K562 (cell line): Measurements from ENCODE around the gene BORCS8. TPM values are rescaled to one million over a fixed set of nuclear protein-coding genes. Genes with fewer than 3 reads are reported as not detected.

Experiments
- ATF7 ChIP-seq: fragments of 450-650 bp; IDR thresholded peaks from 2 replicates; pipeline ENCODE4 v1.7.1; 2014; ENCODE audit warnings: mild to moderate bottlenecking, moderate library complexity
- CCNT2 ChIP-seq: IDR thresholded peaks from 2 replicates; pipeline ENCODE4 v1.6.1; 2011; ENCODE audit warnings: borderline replicate concordance, low read depth, mild to moderate bottlenecking, moderate library complexity, mixed read lengths, low read length; ENCODE audit not compliant: insufficient read length; ENCODE audit errors: extremely low read depth
- CXXC5 ChIP-seq: fragments of 250-450 bp; sonication (Bioruptor Pico); IDR thresholded peaks from 2 replicates; pipeline ENCODE4 v1.8.0; 2022; ENCODE audit warnings: inconsistent platforms, mild to moderate bottlenecking, moderate library complexity
- ELF4 ChIP-seq: fragments of 450-650 bp; formaldehyde crosslinking; IDR thresholded peaks from 2 replicates; pipeline ENCODE4 v1.4.0; 2022; ENCODE audit warnings: missing genetic modification characterization
- MAZ ChIP-seq, 2 experiments: fragments of 450-650 bp in 1 of 2; sonication (generic) in 1 of 2; formaldehyde crosslinking; IDR thresholded peaks in 1 of 2; conservative IDR thresholded peaks in 1 of 2; 2 replicates each; pipeline versions ENCODE4 v1.4.0 to v1.5.0; 2020; ENCODE audit warnings: mild to moderate bottlenecking in 1 of 2, missing genetic modification reagents in 1 of 2
- NR2C1 ChIP-seq, 2 experiments: fragments of 450-650 bp; IDR thresholded peaks; 2 replicates each; pipeline ENCODE4 v1.6.1; 2017; ENCODE audit warnings: mild to moderate bottlenecking in 2 of 2, antibody characterized with exemption in 1 of 2, inconsistent platforms in 1 of 2, missing compliant biosample characterization in 1 of 2, missing genetic modification characterization in 1 of 2
- NRF1 ChIP-seq, 2 experiments: fragments of 450-650 bp; IDR thresholded peaks in 1 of 2; conservative IDR thresholded peaks in 1 of 2; 2 replicates each; pipeline ENCODE4 v1.6.1; 2014; ENCODE audit warnings: mild to moderate bottlenecking in 2 of 2
- POLR2G ChIP-seq: fragments of 200-400 bp; formaldehyde crosslinking; IDR thresholded peaks from 2 replicates; pipeline ENCODE4 v1.6.1; 2017; ENCODE audit warnings: low read depth, mild to moderate bottlenecking, antibody characterized with exemption, low read length, moderate library complexity
- POLR3G ChIP-seq: IDR thresholded peaks from 2 replicates; pipeline ENCODE4 v1.6.1; 2011; ENCODE audit not compliant: insufficient read length, insufficient replicate concordance; ENCODE audit errors: extremely low read depth
- RBM22 ChIP-seq: fragments of 200-400 bp; formaldehyde crosslinking; IDR thresholded peaks from 2 replicates; pipeline ENCODE4 v1.6.1; 2018; ENCODE audit warnings: low read length, low read depth; ENCODE audit not compliant: poor library complexity, severe bottlenecking
- RBM25 ChIP-seq: fragments of 200-400 bp; formaldehyde crosslinking; IDR thresholded peaks from 2 replicates; pipeline ENCODE4 v1.6.1; 2018; ENCODE audit warnings: low read length, low read depth, moderate library complexity; ENCODE audit not compliant: severe bottlenecking
- YY1 ChIP-seq, 3 experiments: IDR thresholded peaks; 2 replicates each; pipeline ENCODE4 v1.6.1; 2011; ENCODE audit warnings: low read length in 2 of 3, mild to moderate bottlenecking in 2 of 3, moderate library complexity in 2 of 3, borderline replicate concordance in 1 of 3, control low read depth in 1 of 3, low read depth in 1 of 3; ENCODE audit not compliant: insufficient read depth in 3 of 3, insufficient replicate concordance in 2 of 3, control insufficient read depth in 1 of 3, insufficient read length in 1 of 3; ENCODE audit errors: extremely low read depth in 1 of 3
- ZFP1 ChIP-seq: fragments of 450-650 bp; formaldehyde crosslinking; IDR thresholded peaks from 2 replicates; pipeline ENCODE4 v1.4.0; 2020; ENCODE audit warnings: mild to moderate bottlenecking, mixed read lengths
- ZNF384 ChIP-seq: IDR thresholded peaks from 2 replicates; pipeline ENCODE4 v1.6.1; 2012; ENCODE audit warnings: low read depth, low read length, improper control_type of control experiment
- ZNF431 ChIP-seq: sonication (generic); formaldehyde crosslinking; IDR thresholded peaks from 2 replicates; pipeline ENCODE4 v1.8.0; 2022; ENCODE audit warnings: mild to moderate bottlenecking, missing genetic modification reagents
- polyA plus RNA-seq, 8 experiments: library from polyadenylated mRNA; depleted of rRNA in 4 of 8; stranded (reverse) in 5 of 8; unstranded in 3 of 8; fragments of >200 nt; fragmentation: Nextera tagmentation in 2 of 8; fragmentation: Illumina TruSeq in 1 of 8; extraction: Ambion mirVana in 2 of 8; extraction: Trizol in 1 of 8; gene quantifications; 2 replicates each; pipeline versions ENCODE4 v1.2.1 to v1.2.3, GENCODE V29; 2011 to 2014; ENCODE audit warnings: inconsistent platforms in 1 of 8, missing spikeins in 1 of 8
- total RNA-seq, 7 experiments: library from RNA; depleted of rRNA in 6 of 7; stranded (reverse); fragments of >200 nt in 6 of 7; fragmentation: Illumina TruSeq in 2 of 7; extraction: Trizol in 2 of 7; gene quantifications; 2 replicates each; pipeline versions ENCODE4 v1.2.1 to v1.2.3, GENCODE V29; 2011 to 2021; ENCODE audit warnings: low replicate concordance in 1 of 7
- TF ChIP-seq, protein P1 (sequence below): IDR thresholded peaks from 2 replicates; pipeline ENCODE4 v1.6.1; 2016; ENCODE audit warnings: missing genetic modification characterization, missing compliant biosample characterization
- TF ChIP-seq, protein P2 (sequence below): IDR thresholded peaks from 2 replicates; pipeline ENCODE4 v1.6.1; 2014; ENCODE audit warnings: antibody characterized with exemption
- TF ChIP-seq, protein P3 (sequence below), 2 experiments: IDR thresholded peaks; 2 replicates each; pipeline ENCODE4 v1.6.1; 2011; ENCODE audit warnings: borderline replicate concordance in 1 of 2, control low read depth in 1 of 2, low read depth in 1 of 2, low read length in 1 of 2, mild to moderate bottlenecking in 1 of 2, mixed read lengths in 1 of 2, moderate library complexity in 1 of 2; ENCODE audit not compliant: insufficient read depth in 1 of 2, insufficient read length in 1 of 2, poor library complexity in 1 of 2, severe bottlenecking in 1 of 2; ENCODE audit errors: extremely low read depth in 1 of 2
- TF ChIP-seq, protein P4 (sequence below): fragments of 200-800 bp; sonication (Bioruptor generic); IDR thresholded peaks from 2 replicates; pipeline ENCODE4 v1.6.1; 2017; ENCODE audit warnings: missing genetic modification characterization, missing compliant biosample characterization

BORCS8 gene
- total and polyA plus RNA-seq, 9 of the 15 experiments (the other 6 are each of a cell fraction or from before 2014, with no cell fraction given), result 4.6 to 33.6 (median 16.3) TPM

DNA sequence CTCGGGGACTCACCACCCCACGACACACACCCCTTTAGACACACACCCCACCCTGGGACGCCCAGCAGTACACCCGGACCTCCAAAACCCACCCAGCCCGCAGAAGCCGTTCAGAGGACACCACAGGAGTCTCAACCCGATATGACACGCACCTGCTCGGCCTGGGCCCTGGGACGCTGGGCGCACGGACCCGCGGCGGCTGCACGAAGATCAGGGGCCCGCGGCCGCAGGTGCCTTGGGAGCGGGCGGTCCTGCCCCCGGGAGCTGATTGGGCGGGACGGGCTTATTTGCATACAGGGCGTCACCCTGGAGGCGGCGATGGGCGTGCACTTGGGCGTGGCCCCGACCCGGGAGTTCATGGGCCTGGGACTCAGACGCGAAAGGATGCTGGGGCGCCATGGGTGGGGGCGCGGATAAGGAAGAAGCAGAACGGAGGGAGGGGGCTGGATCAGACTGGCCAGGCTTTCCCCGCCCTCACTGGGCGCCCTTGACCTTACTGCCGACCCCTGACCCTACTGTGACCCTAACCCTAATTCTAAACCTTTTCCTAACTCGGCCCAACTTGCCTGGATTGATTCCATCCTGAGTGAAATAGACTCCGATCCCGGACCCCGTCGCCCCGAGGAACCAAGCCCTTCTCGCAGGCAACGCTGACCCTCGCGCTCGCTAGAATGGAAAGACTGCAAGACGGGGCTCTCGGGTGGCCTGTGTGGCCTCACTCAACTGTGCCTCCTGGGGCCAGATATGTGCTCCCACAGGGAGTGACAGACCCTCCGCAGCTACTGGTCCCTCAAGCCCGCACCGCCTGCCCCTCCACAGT is 21.7 kb downstream of the BORCS8 start, which contains the start of gene MEF2B (continued):
- TF ChIP-seq, protein P1, sequence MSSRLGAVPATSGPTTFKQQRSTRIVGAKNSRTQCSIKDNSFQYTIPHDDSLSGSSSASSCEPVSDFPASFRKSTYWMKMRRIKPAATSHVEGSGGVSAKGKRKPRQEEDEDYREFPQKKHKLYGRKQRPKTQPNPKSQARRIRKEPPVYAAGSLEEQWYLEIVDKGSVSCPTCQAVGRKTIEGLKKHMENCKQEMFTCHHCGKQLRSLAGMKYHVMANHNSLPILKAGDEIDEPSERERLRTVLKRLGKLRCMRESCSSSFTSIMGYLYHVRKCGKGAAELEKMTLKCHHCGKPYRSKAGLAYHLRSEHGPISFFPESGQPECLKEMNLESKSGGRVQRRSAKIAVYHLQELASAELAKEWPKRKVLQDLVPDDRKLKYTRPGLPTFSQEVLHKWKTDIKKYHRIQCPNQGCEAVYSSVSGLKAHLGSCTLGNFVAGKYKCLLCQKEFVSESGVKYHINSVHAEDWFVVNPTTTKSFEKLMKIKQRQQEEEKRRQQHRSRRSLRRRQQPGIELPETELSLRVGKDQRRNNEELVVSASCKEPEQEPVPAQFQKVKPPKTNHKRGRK, result no peak
- TF ChIP-seq NR2C1 (IDR thresholded peaks at IDR 0.05) (peak; percentile 30; the same call in 1 of the 2 replicates), NR2C1 (tag; IDR thresholded peaks at IDR 0.05) (peak; percentile 16; the same call in 1 of the 2 replicates), CCNT2 (peak; percentile 36), YY1 (IDR thresholded peaks at IDR 0.05; ENCODE audit: borderline replicate concordance in 1 of 3, control insufficient read depth in 1 of 3, extremely low read depth in 1 of 3, insufficient read depth in 3 of 3, insufficient read length in 1 of 3, insufficient replicate concordance in 2 of 3, low read depth in 1 of 3, low read length in 2 of 3) (no peak), ATF7 (peak; percentile 41; the same call in 1 of the 2 replicates), ZNF431 (CRISPR knock-in tag) (no peak), ZNF384 (no peak), ZFP1 (CRISPR knock-in tag) (no peak), MAZ (CRISPR knock-in tag; conservative IDR thresholded peaks at IDR 0.05 in 1 of 2, IDR thresholded peaks at IDR 0.05 in 1 of 2) (peak; percentile 24 to 50; a peak in 1 of 4 replicates), RBM22 (peak; percentile 86), POLR3G (no peak), ELF4 (CRISPR knock-in tag) (0 out of 2 replicates have a peak, but pooled peaks have one; percentile 46), RBM25 (peak; percentile 65), NRF1 (conservative IDR thresholded peaks at IDR 0.05 in 1 of 2, IDR thresholded peaks at IDR 0.05 in 1 of 2) (peak; percentile 48 to 60; a peak in 3 of 4 replicates), POLR2G (peak; percentile 82), CXXC5 (CRISPR knock-in tag) (peak; percentile 53)
- TF ChIP-seq, protein P2, sequence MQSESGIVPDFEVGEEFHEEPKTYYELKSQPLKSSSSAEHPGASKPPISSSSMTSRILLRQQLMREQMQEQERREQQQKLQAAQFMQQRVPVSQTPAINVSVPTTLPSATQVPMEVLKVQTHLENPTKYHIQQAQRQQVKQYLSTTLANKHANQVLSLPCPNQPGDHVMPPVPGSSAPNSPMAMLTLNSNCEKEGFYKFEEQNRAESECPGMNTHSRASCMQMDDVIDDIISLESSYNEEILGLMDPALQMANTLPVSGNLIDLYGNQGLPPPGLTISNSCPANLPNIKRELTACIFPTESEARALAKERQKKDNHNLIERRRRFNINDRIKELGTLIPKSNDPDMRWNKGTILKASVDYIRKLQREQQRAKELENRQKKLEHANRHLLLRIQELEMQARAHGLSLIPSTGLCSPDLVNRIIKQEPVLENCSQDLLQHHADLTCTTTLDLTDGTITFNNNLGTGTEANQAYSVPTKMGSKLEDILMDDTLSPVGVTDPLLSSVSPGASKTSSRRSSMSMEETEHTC, result no peak
- TF ChIP-seq, protein P3, sequence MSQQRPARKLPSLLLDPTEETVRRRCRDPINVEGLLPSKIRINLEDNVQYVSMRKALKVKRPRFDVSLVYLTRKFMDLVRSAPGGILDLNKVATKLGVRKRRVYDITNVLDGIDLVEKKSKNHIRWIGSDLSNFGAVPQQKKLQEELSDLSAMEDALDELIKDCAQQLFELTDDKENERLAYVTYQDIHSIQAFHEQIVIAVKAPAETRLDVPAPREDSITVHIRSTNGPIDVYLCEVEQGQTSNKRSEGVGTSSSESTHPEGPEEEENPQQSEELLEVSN (IDR thresholded peaks at IDR 0.05; ENCODE audit: borderline replicate concordance in 1 of 2, extremely low read depth in 1 of 2, insufficient read depth in 1 of 2, insufficient read length in 1 of 2, low read depth in 1 of 2, low read length in 1 of 2, poor library complexity in 1 of 2, severe bottlenecking in 1 of 2), result peak in 1 of 2 experiments; percentile 42
- TF ChIP-seq, protein P4, sequence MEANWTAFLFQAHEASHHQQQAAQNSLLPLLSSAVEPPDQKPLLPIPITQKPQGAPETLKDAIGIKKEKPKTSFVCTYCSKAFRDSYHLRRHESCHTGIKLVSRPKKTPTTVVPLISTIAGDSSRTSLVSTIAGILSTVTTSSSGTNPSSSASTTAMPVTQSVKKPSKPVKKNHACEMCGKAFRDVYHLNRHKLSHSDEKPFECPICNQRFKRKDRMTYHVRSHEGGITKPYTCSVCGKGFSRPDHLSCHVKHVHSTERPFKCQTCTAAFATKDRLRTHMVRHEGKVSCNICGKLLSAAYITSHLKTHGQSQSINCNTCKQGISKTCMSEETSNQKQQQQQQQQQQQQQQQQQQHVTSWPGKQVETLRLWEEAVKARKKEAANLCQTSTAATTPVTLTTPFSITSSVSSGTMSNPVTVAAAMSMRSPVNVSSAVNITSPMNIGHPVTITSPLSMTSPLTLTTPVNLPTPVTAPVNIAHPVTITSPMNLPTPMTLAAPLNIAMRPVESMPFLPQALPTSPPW (CRISPR knock-in tag), result 0 out of 2 replicates have a peak, but pooled peaks have one; percentile 16
